ENCODE data around the gene PCSK6.

Gene PCSK6

GRCh38 chr15:101380146-101380545 lies 109.4 kb downstream of the PCSK6 start:
- Histone ChIP-seq H3K4me3 (replicated peaks; ENCODE audit: insufficient read depth, low read length) (no peak overlapping the region), H3K27ac (replicated peaks) (no peak overlapping the region), H3K27me3 (ENCODE audit: insufficient read depth, poor library complexity, severe bottlenecking) (no peaks in the 10 kb centered on the region)
- DNase-seq (ENCODE audit: low read depth in 1 of 2, low spot score in 1 of 2) = no peak
- TF ChIP-seq SPI1 (IDR thresholded peaks at IDR 0.05; ENCODE audit: borderline replicate concordance, low read depth) (no peak), GABPA (IDR thresholded peaks at IDR 0.05; ENCODE audit: low read depth) (no peak), CTCF (IDR thresholded peaks at IDR 0.05; ENCODE audit: insufficient read depth, low read length) (no peak), REST (IDR thresholded peaks at IDR 0.05; ENCODE audit: insufficient replicate concordance, low read depth) (no peak), POLR2AphosphoS5 (IDR thresholded peaks at IDR 0.05; ENCODE audit: low read depth) (no peak)

GRCh38 chr15:101379647-101380046 lies 109.9 kb downstream of the PCSK6 start:
- no peaks in the 10 kb centered on the region for H3K27me3 ChIP-seq (ENCODE audit: insufficient read depth, poor library complexity, severe bottlenecking)
- no peak overlapping the region for H3K27ac ChIP-seq (replicated peaks)
- TF ChIP-seq REST (IDR thresholded peaks at IDR 0.05; ENCODE audit: insufficient replicate concordance, low read depth) (no peak), CTCF (IDR thresholded peaks at IDR 0.05; ENCODE audit: insufficient read depth, low read length) (no peak), GABPA (IDR thresholded peaks at IDR 0.05; ENCODE audit: low read depth) (no peak), POLR2AphosphoS5 (IDR thresholded peaks at IDR 0.05; ENCODE audit: low read depth) (no peak)
- H3K4me3 ChIP-seq (replicated peaks; ENCODE audit: insufficient read depth, low read length) = no peak overlapping the region
- DNase-seq (ENCODE audit: low read depth in 1 of 2, low spot score in 1 of 2) = no peak

GRCh38 chr15:101378879-101379278 lies 110.6 kb downstream of the PCSK6 start:
- Histone ChIP-seq H3K27me3 (ENCODE audit: insufficient read depth, poor library complexity, severe bottlenecking) (no peaks in the 10 kb centered on the region), H3K4me3 (replicated peaks; ENCODE audit: insufficient read depth, low read length) (no peak overlapping the region), H3K27ac (replicated peaks) (no peak overlapping the region)
- DNase-seq (ENCODE audit: low read depth in 1 of 2, low spot score in 1 of 2) = no peak
- TF ChIP-seq REST (IDR thresholded peaks at IDR 0.05; ENCODE audit: insufficient replicate concordance, low read depth) (no peak), SPI1 (IDR thresholded peaks at IDR 0.05; ENCODE audit: borderline replicate concordance, low read depth) (no peak), CTCF (IDR thresholded peaks at IDR 0.05; ENCODE audit: insufficient read depth, low read length) (no peak), POLR2AphosphoS5 (IDR thresholded peaks at IDR 0.05; ENCODE audit: low read depth) (no peak), GABPA (IDR thresholded peaks at IDR 0.05; ENCODE audit: low read depth) (no peak)

Measured in HL-60 (cell line).